SK-N-SH (cell line): ENCODE measurements around the gene IRX5. TPM values are rescaled to one million over a fixed set of nuclear protein-coding genes. Genes with fewer than 3 reads are reported as not detected.

Source experiments
- CTCF ChIA-PET: fragments of 300-600, 350-600 bp; formaldehyde crosslinking; extraction: SDS; loops from one replicate; lab custom pipeline; 2021; lab: Yijun Ruan, JAX
- POLR2A ChIA-PET: fragments of 350-600 bp; sonication (Branson Sonifier 250); formaldehyde crosslinking; extraction: SDS; loops from one replicate; lab custom pipeline; 2020; ENCODE audit warnings: antibody characterized with exemption, inconsistent platforms; lab: Yijun Ruan, JAX
- DNase-seq: peaks from one replicate; pipeline ENCODE4 v3.0.0; 2012
- H2AFZ ChIP-seq: fragments of 200-600 bp; sonication (generic); 2 replicates; pipeline ENCODE4 v1.8.1; 2016; ENCODE audit warnings: antibody characterized with exemption, mild to moderate bottlenecking, low read depth
- H3F3A ChIP-seq: fragments of 200-600 bp; sonication (generic); replicated peaks from 2 replicates; pipeline ENCODE3; 2016; ENCODE audit warnings: antibody characterized with exemption, mild to moderate bottlenecking; ENCODE audit not compliant: insufficient read depth
- H3K27ac ChIP-seq, 2 experiments: fragments of 200-500 bp in 1 of 2; fragments of 200-600 bp in 1 of 2; sonication (Bioruptor generic) in 1 of 2; sonication (generic), shearing (Covaris generic) in 1 of 2; 2 replicates each; pipeline versions ENCODE4 v1.5.1 to v1.6.1; 2014 to 2016; ENCODE audit warnings: low read depth in 2 of 2, inconsistent platforms in 1 of 2, low read length in 1 of 2, mild to moderate bottlenecking in 1 of 2, mixed read lengths in 1 of 2
- H3K27me3 ChIP-seq: fragments of 200-600 bp; sonication (generic), shearing (Covaris generic); 2 replicates; pipeline ENCODE4 v1.6.1; 2016; ENCODE audit warnings: mixed run types; ENCODE audit not compliant: insufficient read depth
- H3K36me3 ChIP-seq, 2 experiments: fragments of 200-500 bp in 1 of 2; fragments of 200-600 bp in 1 of 2; sonication (Bioruptor generic) in 1 of 2; sonication (generic) in 1 of 2; replicated peaks in 1 of 2; 2 replicates each; pipeline versions ENCODE3 to v1.5.1; 2014 to 2016; ENCODE audit warnings: low read length in 1 of 2, mild to moderate bottlenecking in 1 of 2; ENCODE audit not compliant: insufficient read depth in 2 of 2, control insufficient read depth in 1 of 2
- H3K4me1 ChIP-seq, 2 experiments: fragments of 200-500 bp in 1 of 2; fragments of 200-600 bp in 1 of 2; sonication (Bioruptor generic) in 1 of 2; sonication (generic), shearing (Covaris generic) in 1 of 2; 2 replicates each; pipeline versions ENCODE4 v1.5.1 to v1.6.1; 2014 to 2016; ENCODE audit warnings: low read depth in 1 of 2, low read length in 1 of 2, mixed run types in 1 of 2; ENCODE audit not compliant: insufficient read depth in 2 of 2, control insufficient read depth in 1 of 2
- H3K4me2 ChIP-seq: fragments of 200-600 bp; sonication (generic), shearing (Covaris generic); 2 replicates; pipeline ENCODE4 v1.6.1; 2017; ENCODE audit warnings: mixed run types
- H3K4me3 ChIP-seq, 2 experiments: fragments of 200-500 bp in 1 of 2; fragments of 200-600 bp in 1 of 2; sonication (Bioruptor generic) in 1 of 2; sonication (generic), shearing (Covaris generic) in 1 of 2; 2 replicates each; pipeline versions ENCODE4 v1.5.1 to v1.8.1; 2014 to 2016; ENCODE audit warnings: low read depth in 2 of 2, inconsistent platforms in 1 of 2, low read length in 1 of 2, mild to moderate bottlenecking in 1 of 2, mixed read lengths in 1 of 2, moderate library complexity in 1 of 2
- H3K79me2 ChIP-seq: fragments of 200-600 bp; sonication (generic); 2 replicates; pipeline ENCODE4 v1.8.1; 2017; ENCODE audit warnings: mild to moderate bottlenecking; ENCODE audit not compliant: insufficient read depth
- H3K9ac ChIP-seq: fragments of 200-600 bp; sonication (generic); 2 replicates; pipeline ENCODE4 v1.6.1; 2017; ENCODE audit warnings: mixed run types
- H3K9me2 ChIP-seq: fragments of 200-600 bp; sonication (generic); 2 replicates; pipeline ENCODE4 v1.6.1; 2017; ENCODE audit warnings: mixed run types
- H3K9me3 ChIP-seq: fragments of 200-600 bp; sonication (generic); 2 replicates; pipeline ENCODE4 v1.6.1; 2017; ENCODE audit warnings: mixed run types, mild to moderate bottlenecking, moderate library complexity
- H4K20me1 ChIP-seq: fragments of 200-600 bp; sonication (generic); 2 replicates; pipeline ENCODE4 v1.6.1; 2017; ENCODE audit warnings: mild to moderate bottlenecking, mixed run types; ENCODE audit not compliant: insufficient read depth
- CTCF ChIP-seq: fragments of 200-600 bp; sonication (generic); IDR thresholded peaks from 2 replicates; pipeline ENCODE4 v1.6.1; 2017; ENCODE audit warnings: antibody characterized with exemption, mild to moderate bottlenecking, moderate library complexity
- ELF1 ChIP-seq: IDR thresholded peaks from 2 replicates; pipeline ENCODE4 v1.4.0; 2012
- FOXJ3 ChIP-seq: sonication (generic); formaldehyde crosslinking; IDR thresholded peaks from 2 replicates; pipeline ENCODE4 v1.5.1; 2020; ENCODE audit warnings: mild to moderate bottlenecking, missing genetic modification reagents
- FOXM1 ChIP-seq: IDR thresholded peaks from 2 replicates; pipeline ENCODE4 v1.4.0; 2012; ENCODE audit warnings: low read depth, mild to moderate bottlenecking
- GATA2 ChIP-seq: sonication (generic); formaldehyde crosslinking; IDR thresholded peaks from 2 replicates; pipeline ENCODE4 v1.5.0; 2020; ENCODE audit warnings: mild to moderate bottlenecking, missing genetic modification reagents
- IRF3 ChIP-seq: fragments of 150-350 bp; IDR thresholded peaks from 2 replicates; pipeline ENCODE4 v1.6.1; 2016; ENCODE audit warnings: mild to moderate bottlenecking, low read depth, low read length
- JUND ChIP-seq: IDR thresholded peaks from 2 replicates; pipeline ENCODE4 v1.4.0; 2012
- MAX ChIP-seq: IDR thresholded peaks from 2 replicates; pipeline ENCODE4 v1.4.0; 2012; ENCODE audit warnings: low read depth
- MXI1 ChIP-seq: IDR thresholded peaks from 2 replicates; pipeline ENCODE4 v1.6.1; 2012; ENCODE audit warnings: mild to moderate bottlenecking, low read depth, low read length, improper control_type of control experiment
- NFIC ChIP-seq: IDR thresholded peaks from 2 replicates; pipeline ENCODE4 v1.4.0; 2012; ENCODE audit warnings: borderline replicate concordance
- NRF1 ChIP-seq: IDR thresholded peaks from 2 replicates; pipeline ENCODE4 v1.6.1; 2012; ENCODE audit warnings: low read depth, mild to moderate bottlenecking, low read length
- RAD21 ChIP-seq: IDR thresholded peaks from 2 replicates; pipeline ENCODE4 v1.6.1; 2012; ENCODE audit warnings: mild to moderate bottlenecking, low read length
- SMC3 ChIP-seq: IDR thresholded peaks from 2 replicates; pipeline ENCODE4 v1.6.1; 2012; ENCODE audit warnings: low read depth, low read length, improper control_type of control experiment
- USF2 ChIP-seq: fragments of 150-350 bp; IDR thresholded peaks from 2 replicates; pipeline ENCODE4 v1.6.1; 2017; ENCODE audit warnings: antibody characterized with exemption, low read length, low read depth, borderline replicate concordance
- YY1 ChIP-seq: IDR thresholded peaks from 2 replicates; pipeline ENCODE4 v1.4.0; 2012; ENCODE audit warnings: low read depth, mild to moderate bottlenecking
- ZBTB33 ChIP-seq: IDR thresholded peaks from 2 replicates; pipeline ENCODE4 v1.4.0; 2012; ENCODE audit warnings: low read depth, borderline replicate concordance
- WGBS: methylation state at CpG from one replicate; pipeline ENCODE4 v1.1.6; 2017; ENCODE audit warnings: low lambda C conversion rate; 5-methylcytosine and 5-hydroxymethylcytosine counted together
- polyA plus RNA-seq, 3 experiments: library from polyadenylated mRNA; depleted of rRNA; stranded (reverse); fragments of >200 nt; gene quantifications; 2 replicates each; pipeline ENCODE4 v1.2.3, GENCODE V29; 2012

IRX5 gene
- polyA plus RNA-seq, 1 of the 3 experiments (the other 2 are of a cell fraction): 1.4 TPM

- TF ChIP-seq IRF3 (no peak), SMC3 (no peak), USF2 (no peak)
Measured at GRCh38 chr16:54970016-54970415, 39.4 kb downstream of the IRX5 start (continued).

- TF ChIP-seq CTCF (no peak), GATA2 (CRISPR knock-in tag) (no peak), JUND (no peak), RAD21 (no peak), MXI1 (no peak), MAX (no peak), ELF1 (no peak), YY1 (no peak), FOXM1 (no peak), FOXJ3 (no peak), ZBTB33 (no peak), SMC3 (no peak), NRF1 (no peak), NFIC (no peak), USF2 (no peak)
- CTCF ChIA-PET: no interaction called here
Measured at GRCh38 chr16:54974367-54974766, 43.7 kb downstream of the IRX5 start.

More at GRCh38 chr16:54974367-54974766, 43.7 kb downstream of the IRX5 start:
- POLR2A ChIA-PET: no interaction called here
- Histone ChIP-seq H3K4me1 (no peaks in the 10 kb centered on the region), H3K27ac (no peak overlapping the region), H3K36me3 (no peaks in the 10 kb centered on the region), H3K4me3 (no peak overlapping the region), H3K9me3 (no peaks in the 10 kb centered on the region), H3K9ac (no peak overlapping the region), H3K9me2 (no peaks in the 10 kb centered on the region), H3K27me3 (no peaks in the 10 kb centered on the region; the same call in 1 of the 2 replicates), H3K4me2 (no peak overlapping the region), H4K20me1 (no peaks in the 10 kb centered on the region), H3K79me2 (no peaks in the 10 kb centered on the region), H3F3A (no peaks in the 10 kb centered on the region), H2AFZ (no peak overlapping the region)
- 40% methylated on average over 5 of the region's 5 CpGs for WGBS
- DNase-seq: no peak
